GM18498 (cell line): ENCODE results near the gene RNU5B-1.
A peak's percentile ranks its signal among the peaks of the same experiment; 100 is the strongest.
"Not testable (repeated sequence)": the region's sequence is repeated elsewhere in the genome, so short reads cannot be mapped to it uniquely, and the experiment has no call there.

Experiments
- ATAC-seq: cut with Tn5 transposase; IDR thresholded peaks from one replicate; pipeline ENCODE4 v1.9.1; 2021; ENCODE audit warnings: mild to moderate bottlenecking, moderate library complexity; ENCODE audit not compliant: unreplicated experiment

RNU5B-1 gene

DNA sequence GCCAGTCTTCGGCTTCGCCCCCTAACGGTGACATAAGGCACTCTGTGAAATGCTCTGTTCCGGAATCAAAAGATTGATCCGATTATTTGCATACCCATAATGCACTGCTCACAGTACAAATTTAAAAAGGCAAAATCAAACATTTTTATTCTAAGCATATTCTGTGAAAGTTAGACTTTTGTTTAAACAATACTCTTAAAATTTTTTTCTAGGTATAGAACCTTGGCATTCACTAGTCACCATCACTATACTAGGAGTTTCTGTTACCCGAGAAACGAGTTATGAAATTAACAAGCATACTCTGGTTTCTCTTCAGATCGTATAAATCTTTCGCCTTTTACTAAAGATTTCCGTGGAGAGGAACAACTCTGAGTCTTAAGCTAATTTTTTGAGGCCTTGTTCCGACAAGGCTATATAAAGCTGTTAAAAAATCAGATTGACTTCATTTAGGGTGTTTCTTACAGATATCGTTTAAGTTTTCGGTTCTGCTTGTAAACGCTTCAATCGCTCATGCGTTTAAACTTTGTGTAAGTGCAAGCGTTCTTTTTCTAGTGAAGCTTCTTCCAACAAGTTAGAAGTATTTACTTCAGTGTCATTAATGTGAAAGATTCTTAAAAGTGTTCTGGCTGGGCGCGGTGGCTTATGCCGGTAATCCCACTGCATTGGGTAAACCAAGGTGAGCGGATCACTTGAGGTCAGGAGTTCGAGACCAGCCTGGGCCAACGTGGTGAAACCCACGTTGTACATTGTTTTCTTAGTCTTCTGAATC is at the start of gene RNU5B-1:
RNU5B-1 (plus strand) TSS at position 297 of the 769 bp plus-strand sequence.
- peak; percentile 68 for ATAC-seq

DNA sequence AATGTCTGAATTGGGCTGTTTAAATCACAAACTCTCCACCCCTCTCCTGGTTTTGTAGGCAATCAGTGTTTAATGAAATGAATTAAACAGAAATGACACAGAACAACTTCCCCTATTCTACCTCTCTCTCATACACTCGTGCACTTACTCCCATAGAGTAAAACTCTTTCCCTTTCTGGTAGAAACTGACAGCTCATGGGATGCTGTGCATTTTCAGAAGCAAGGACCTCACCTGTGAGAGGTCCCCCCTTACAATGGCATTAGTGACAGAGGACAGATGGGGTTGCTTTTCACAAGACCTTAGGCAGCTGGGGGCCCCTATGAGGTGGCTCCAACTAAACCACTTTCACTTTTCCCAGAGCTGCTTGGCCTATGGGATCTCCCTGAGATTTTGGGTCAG is 49.7 kb upstream of the RNU5B-1 start:
- ATAC-seq, result no peak

DNA sequence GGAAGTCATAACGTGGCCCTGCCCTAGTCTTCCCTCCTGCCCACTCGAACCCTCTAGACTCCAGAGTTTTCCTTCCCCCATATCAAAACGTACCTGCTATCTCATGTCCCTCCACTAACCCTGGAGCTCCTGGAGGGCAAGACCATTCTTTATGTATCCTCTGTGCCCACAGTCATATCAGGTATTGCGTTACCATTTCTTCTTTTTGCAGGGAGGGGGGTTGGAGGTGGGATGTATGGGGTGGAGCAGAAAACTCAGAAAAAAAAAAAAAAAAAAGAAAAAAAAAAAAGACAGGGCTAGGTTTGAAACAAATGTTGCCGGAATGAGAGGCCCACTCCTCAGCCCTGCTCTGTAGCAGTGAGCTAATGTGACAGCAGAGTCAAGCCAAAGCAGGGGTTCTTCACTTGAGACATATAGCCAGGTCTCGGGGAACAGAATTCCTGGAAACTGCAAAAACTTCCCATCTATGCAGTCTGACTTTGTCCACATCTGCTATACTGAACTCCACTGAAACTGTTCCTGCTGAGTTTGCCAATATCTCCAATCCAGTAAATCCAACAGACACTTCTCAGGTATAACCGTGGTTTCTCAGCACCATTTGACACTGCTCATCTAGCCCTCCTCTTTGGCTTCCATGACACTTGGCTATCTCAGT is 48.9 kb upstream of the RNU5B-1 start:
- no peak for ATAC-seq

DNA sequence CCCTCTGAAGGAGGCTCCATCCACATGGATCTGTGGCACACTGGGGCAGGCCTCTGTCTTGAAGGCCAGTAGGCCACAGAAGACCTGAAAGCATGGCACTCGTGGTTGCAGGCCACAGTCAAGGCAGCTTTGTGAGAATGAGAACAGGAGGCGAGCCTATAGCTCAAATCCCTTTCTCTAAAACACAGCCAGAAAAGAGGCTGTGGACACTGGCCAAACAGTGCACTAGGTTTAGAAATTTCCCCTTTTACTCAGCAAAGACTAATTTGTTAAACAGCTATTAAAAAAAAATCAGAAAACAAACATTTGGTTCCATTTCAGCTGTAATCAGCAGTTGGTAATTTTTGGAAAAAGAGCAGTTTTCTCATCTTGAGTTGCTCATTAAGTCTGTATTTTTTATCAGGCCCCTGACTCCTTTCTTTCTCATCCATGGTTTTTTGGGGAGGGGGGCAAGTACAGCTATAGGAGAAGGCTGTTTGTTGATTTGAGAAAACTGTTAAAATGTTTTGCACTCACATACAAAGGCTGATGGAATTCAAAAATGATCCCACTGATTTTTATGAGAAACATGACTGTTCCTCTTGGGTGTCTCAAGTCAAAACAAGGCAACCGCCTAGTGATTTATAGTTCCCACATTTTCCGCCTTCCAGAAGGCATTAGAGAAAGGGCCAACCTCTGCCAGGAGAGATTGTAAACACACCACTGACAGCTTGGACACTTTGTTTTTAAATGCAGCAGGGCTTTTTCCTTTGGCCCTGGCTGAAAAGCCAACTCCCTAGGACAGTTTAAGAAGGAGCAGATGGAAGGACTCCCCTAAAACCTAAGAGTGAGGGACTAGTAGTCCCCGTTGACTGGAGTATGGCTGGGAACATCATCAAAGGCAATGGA is 45.9 kb upstream of the RNU5B-1 start:
- ATAC-seq, result no peak

DNA sequence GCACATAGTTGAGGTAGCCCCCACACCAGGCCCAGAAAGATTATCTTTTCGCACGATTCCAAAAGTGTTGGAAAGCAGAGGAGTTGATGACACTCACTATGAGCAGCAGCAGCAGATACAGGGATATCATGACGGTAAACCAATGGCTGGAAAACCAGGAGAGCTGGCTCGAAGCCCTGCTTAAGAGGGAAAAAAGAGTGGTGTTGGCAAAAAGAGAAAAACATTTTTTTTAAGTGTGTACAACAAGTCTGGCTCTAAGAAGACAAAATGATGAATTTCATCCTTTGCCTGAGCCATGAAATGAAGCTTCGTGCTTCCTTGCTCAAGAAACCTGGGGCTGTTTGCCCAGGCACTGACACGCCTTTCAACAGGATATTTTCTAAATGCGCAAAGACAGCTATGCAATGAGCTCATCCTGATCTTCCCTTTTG is 45.1 kb upstream of the RNU5B-1 start:
- no peak for ATAC-seq

DNA sequence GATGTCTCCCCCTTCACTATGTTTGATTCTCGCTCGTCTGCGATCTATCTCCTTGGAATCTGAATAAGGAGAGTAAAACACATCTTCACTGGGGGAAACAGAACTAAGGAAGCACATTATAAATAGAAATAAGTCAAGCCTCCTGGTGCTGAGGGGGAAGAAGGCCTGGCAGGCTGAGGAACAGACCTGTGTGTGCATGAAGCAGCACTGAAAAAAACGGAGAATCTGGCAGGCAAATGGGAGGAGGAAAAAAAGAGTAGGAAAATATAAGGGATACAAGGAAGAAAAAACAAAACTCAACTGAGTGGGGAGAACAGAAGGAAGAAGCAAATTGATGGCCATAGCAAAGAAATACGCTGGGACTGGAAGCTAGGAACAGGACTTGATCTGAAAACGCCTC is 43.5 kb upstream of the RNU5B-1 start:
- no peak for ATAC-seq

DNA sequence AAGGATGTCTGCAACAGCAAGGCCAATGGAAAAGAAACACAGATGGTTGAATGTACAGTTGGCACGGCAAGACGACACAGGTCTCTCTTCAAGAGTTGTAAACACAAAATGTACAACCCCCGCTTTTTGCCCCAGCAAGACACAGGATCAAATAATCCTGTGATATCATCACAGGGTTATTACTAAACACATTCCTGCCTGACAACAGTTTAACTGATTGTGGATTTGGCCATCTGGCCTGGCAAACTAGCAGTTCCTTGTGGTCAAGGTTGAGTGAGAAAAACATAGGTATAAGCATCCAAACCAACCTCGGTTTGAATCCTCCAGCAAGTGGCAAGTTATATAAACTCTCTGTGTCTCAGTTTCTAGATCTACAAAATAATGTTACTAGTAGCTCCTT is 41.2 kb upstream of the RNU5B-1 start:
- ATAC-seq, result no peak

DNA sequence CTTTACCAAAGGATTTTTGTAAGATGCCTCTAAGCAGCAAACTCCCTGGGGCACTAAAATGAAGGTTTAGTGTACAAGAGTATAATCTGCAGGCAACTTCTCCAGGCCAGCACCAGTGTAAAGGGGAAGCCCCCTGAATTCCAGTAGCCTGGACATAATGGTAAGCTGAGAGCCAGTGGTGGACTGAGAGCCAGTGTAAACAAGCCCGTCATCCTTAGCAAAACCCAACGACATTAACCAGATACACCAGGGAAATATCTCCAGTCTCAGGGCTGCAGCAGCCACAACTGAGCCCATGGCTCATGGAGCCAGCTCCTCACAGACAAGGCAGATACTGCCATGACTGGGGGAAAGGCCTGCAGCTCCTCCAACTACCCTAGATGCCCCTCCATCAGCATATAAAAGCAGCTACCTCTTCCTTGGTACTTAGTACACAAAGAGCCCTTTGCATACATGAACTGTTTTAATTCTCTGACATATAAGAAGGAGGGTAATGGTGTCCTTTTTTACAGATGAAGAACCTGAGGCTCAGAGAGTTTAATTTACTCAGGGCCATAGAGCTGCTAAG is 39.5 kb upstream of the RNU5B-1 start:
- no peak for ATAC-seq

DNA sequence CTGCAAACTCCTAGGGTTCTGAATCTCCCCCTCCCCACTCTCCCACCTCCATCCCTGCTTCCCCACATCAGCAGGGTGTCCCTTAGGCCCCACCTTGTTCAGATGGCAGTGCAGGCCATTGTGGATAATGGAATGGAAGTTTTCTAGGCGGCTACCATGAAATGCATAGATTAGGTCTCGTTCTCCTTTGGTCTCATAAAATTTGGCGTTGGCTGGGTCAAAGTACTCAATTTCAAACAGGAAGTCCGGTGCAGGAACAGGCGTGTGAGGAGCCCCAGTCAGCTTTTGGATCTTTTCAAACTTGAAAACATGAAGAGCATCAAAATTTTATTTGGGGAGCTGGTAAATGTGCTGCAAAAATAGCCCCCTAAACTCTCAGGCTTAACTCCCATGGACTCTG is 38.0 kb upstream of the RNU5B-1 start:
- ATAC-seq, result no peak

DNA sequence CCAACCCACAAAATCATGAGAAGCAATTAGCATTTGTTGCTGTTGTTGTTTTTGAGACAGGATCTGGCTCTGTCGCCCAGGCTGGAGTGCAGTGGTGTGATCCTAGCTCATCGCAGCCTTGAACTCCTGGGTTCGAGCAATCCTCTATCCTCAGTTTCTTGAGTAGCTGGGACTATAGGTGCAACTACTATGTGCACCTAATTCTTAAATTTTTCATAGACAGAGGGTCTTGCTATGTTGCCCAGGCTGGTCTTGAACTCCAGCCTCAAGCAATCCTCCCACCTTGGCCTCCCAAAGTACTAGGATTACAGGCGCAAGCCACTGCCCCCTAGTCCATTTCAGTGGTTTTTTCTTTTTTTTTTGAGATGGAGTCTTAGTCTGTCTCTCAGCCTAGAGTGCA is 36.1 kb upstream of the RNU5B-1 start:
- no peak for ATAC-seq

DNA sequence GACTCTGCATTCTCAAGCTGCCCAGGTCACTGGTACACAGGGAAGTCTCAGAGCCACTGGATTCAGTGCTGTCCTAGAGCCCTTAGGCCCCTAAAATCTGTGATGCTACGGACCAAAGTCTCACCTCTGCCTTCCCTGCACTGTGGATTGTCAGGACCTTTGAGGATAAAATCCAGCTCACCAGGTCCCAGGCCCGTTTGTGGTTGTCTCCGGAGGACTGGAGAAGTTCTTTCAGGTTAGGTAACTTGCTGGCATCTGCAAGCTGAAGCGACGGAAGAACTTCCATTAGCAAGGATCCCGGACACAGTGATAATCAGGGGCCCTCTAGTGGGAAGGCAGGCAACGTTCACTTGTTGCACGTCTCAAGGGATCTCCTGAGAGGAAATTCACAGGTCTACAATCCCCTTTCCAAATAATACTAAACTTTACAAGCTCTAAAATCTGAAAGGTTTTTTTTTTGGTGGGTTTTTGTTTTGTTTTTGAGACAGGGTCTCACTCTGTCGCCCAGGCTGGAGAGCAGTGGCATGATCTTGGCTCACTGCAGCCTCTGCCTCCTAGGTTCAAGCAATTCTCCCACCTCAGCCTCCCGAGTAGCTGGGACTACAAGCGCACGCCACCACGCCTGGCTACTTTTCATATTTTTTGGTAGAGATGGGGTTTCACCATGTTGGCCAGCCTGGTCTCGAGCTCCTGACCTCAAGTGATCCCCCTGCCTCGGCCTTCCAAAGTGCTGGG is 33.5 kb upstream of the RNU5B-1 start:
- not testable (repeated sequence) for ATAC-seq

DNA sequence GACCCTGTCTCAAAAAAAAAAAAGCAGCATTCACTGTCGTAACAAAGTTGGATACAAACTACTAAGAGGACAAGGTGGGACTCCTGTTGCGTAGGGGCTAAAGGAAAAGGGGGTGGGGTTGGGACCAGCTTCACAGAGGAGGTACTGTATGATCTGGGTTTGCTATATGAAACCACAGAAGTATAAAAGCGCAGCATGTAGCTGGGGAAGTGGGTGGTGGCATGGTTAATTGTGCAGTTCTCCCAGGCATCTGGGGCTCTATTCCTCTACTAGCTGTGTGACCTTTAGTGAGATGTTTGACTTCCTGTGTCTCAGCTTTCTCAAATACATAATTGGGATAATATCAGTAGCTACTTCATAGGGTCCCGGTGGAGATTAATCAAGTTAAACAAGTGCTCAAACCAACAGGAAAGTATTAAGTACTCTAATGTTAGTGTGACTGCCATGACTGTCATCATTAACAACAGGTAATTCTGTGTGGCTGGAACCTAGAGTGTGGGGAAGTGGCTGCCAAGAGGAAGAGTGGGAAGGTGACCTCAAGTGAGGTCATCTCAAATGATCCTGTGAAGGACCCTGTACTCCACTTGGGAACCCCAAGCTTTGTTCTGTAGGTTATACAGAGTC is 29.3 kb upstream of the RNU5B-1 start:
- no peak for ATAC-seq

DNA sequence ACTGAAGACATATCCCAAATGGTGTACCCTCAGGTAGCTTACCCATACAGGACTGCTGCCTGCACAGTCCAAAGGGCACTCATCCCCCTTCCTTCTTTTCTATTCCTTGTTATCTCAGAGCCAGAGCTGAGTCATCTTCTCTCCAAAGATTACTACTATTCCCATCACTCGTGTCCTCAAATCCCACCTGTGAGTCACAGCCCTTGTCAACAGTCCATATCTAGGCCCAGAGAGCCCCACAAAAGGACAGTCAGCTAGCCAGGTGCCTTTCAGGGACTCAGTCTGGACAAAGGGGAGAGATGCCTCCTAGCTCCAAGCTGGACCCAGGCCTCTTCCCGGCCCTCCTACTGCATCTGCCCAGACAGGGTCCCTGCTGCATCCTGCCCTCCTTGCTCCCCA is 28.8 kb upstream of the RNU5B-1 start:
- ATAC-seq, result no peak

DNA sequence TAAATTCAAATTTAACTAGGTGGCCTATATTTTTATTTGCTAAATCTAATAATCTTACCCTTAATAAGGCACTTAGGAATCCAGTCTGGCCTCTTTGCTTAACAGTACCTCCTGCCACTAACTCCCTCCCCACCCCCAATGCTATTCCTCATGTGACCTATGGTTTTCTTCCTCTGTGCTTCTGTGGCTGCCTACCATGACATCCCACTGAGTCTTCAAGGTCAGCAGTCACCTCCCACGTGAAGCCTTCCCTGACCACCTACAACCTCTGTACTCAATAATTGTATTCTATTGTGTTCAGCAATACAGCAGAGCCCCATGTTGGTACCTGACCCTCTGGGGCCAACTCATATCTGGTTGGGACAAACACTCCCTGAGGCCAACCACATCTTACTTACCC is 27.5 kb upstream of the RNU5B-1 start:
- ATAC-seq, result no peak

DNA sequence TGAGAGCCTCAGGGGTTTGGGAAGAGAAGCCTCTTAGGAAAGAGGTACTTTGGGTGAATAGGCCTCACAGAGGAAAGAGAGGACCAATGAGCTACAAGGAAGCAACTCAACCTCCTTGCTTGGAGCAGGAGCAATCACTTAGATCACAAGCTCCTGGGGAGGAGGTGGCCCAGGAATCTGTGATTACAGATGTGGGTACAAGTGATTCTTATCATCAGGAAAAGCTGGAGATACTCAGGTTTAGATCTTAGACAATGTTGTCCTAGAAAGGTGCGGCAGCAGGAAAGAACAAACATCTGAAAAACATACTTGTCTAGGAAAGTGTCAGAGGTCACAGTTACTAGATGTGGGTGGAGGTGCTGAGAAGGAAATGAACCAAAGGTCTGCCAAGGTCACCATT is 26.0 kb upstream of the RNU5B-1 start:
- no peak for ATAC-seq

DNA sequence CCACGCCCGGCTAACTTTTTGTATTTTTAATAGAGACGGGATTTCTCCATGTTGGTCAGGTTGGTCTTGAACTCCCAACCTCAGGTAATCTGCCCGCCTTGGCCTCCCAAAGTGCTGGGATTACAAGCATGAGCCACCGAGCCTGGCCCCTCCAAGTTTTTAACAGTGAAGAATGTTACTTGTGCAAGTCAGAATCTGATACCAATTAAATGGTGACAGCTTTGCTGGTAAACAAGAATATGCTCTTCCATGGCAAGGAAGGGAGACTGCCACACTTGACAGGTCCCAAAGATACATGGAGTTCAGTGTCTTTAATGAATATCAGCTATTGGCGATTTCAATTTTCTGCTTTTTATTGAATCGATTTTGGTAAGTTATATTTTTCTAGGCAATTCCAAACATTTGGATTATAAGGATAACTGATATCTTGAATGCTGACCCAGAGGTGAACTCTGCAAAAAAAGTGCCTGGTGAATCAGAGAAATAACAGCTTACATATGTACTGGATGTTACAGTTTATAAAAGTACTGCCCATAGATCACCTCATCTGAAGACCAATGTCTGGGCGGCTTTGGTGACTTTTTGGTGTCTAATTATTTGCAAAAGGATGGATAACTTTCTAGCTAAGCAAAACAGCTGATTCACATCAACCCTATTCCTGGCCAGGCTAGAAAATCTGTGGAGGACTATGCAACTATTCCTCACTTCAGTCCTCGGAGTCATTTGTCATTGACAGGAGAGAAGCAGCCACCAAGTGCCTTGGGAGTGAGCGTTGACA is 19.0 kb upstream of the RNU5B-1 start:
- ATAC-seq, result no peak

DNA sequence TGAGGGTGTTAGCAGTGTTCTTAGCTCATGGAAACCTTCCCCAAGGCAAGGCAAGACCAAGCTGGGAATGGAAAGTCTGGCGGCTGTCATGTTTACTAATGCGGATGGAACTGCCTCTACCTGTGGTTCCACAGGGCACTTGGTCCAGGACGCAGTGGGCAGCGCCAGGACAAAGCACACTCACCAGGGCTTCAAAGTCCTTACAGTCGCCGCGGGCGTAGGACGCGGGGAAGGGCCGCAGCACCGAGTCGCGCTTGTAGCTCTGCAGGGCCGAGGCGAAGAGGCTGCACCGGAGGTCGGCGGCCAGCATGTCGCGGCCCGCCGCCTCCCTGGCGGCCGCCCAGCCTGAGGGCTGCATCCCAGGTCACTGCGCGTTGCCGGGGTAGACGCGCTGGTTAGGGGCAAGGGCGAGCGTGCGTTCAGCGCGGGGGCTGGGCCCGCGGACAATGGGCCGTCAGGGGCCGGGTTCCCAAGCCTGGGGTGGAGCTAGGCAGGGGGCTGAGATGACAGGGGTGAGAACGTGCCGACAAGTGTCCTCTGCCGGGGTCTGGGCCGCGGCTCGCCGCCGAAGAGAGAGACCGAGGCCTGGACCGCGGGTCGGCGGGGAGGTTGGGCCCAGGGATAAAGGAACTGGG is 18.3 kb upstream of the RNU5B-1 start:
- peak; percentile 25 for ATAC-seq

DNA sequence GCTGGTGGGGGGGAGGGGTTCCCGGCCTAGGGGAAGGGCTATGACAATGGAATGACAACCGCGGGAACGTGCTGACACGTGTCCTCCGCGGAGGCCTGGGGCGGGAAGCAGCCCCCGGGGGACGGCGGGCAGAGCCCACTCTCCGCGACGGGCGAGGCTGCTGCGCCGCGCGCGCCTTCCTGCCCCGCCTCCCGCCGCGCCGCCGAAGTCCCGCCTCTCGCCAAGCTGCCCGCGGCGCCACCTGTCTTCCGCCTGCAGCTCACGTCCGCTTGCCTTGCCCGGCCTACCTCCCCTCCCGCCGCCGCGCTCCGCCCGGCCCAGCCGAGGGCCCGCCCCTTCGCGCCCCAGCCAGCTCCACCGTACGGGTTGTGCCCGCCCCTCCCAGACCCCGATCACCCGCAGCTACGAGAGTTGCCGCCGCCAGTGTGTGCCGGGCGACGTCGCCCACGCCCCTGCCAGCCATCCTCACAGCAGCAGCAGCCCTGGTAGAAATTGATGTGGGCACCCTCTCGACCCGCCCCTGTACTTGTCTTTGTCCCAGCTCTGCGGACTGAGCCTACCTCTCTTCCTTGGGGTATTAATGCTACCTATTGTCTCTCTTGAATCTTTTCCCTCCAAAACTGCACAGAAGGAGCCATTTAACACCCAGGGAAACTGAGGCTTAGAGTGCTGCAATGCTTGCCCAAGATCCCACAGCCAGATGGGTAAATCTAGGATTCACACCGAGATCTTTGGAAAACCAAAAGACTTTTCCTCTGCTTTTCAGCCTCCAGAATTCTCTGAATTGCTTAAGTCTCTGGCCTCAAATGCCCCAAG is 17.6 kb upstream of the RNU5B-1 start, which contains the start of gene PARP16:
PARP16 (minus strand) TSS at position 180 of the 816 bp plus-strand sequence. CDS start 457 bp downstream, outside the sequence.
- ATAC-seq, result peak; percentile 96
